SK-N-SH treated with all-trans-retinoic acid at 6 μM for 48 hours (cell line): ENCODE results near the gene SREBF1.

Experiments used
- ATAC-seq: fragments of 200-7000 bp; cut with Tn5 transposase; 3 replicates; pipeline ENCODE4 v1.9.1; 2020; ENCODE audit warnings: mild to moderate bottlenecking, moderate library complexity
- ARNTL ChIP-seq: fragments of 450-650 bp; formaldehyde crosslinking; IDR thresholded peaks from 2 replicates; pipeline ENCODE4 v1.5.0; 2020; ENCODE audit warnings: low read depth, mild to moderate bottlenecking, moderate library complexity, borderline replicate concordance
- BACH2 ChIP-seq: fragments of 250-450 bp; sonication (Bioruptor Pico); IDR thresholded peaks from 2 replicates; pipeline ENCODE4 v1.9.0; 2021; ENCODE audit warnings: mild to moderate bottlenecking, borderline replicate concordance
- CSDC2 ChIP-seq: fragments of 250-450 bp; sonication (Bioruptor Pico); IDR thresholded peaks from 2 replicates; pipeline ENCODE4 v1.5.0; 2020; ENCODE audit warnings: mild to moderate bottlenecking, moderate library complexity
- ESRRG ChIP-seq: fragments of 250-450 bp; sonication (Bioruptor Pico); IDR thresholded peaks from 2 replicates; pipeline ENCODE4 v1.6.1; 2021; ENCODE audit warnings: mild to moderate bottlenecking
- GLIS3 ChIP-seq: fragments of 250-450 bp; sonication (Bioruptor Pico); IDR thresholded peaks from 2 replicates; pipeline ENCODE4 v1.5.0; 2020; ENCODE audit warnings: mild to moderate bottlenecking, moderate library complexity
- ISL1 ChIP-seq: fragments of 250-450 bp; sonication (Bioruptor Pico); IDR thresholded peaks from 2 replicates; pipeline ENCODE4 v2.1.2; 2022; ENCODE audit warnings: mild to moderate bottlenecking, moderate library complexity
- OSR1 ChIP-seq: fragments of 250-450 bp; sonication (Bioruptor Pico); IDR thresholded peaks from 2 replicates; pipeline ENCODE4 v1.8.0; 2022; ENCODE audit warnings: moderate library complexity, mild to moderate bottlenecking, inconsistent platforms
- PATZ1 ChIP-seq: fragments of 250-450 bp; sonication (Bioruptor Pico); IDR thresholded peaks from 2 replicates; pipeline ENCODE4 v1.8.0; 2020; ENCODE audit warnings: mild to moderate bottlenecking, moderate library complexity, borderline replicate concordance
- PPARA ChIP-seq: fragments of 250-450 bp; sonication (Bioruptor Pico); IDR thresholded peaks from 2 replicates; pipeline ENCODE4 v1.5.0; 2020; ENCODE audit warnings: mild to moderate bottlenecking, borderline replicate concordance
- RARB ChIP-seq: fragments of 250-450 bp; sonication (Bioruptor Pico); IDR thresholded peaks from 2 replicates; pipeline ENCODE4 v1.8.0; 2021; ENCODE audit warnings: mild to moderate bottlenecking, moderate library complexity
- SNAI2 ChIP-seq: fragments of 250-450 bp; sonication (Bioruptor Pico); IDR thresholded peaks from 2 replicates; pipeline ENCODE4 v1.5.0; 2020; ENCODE audit warnings: mild to moderate bottlenecking, moderate library complexity
- TCF4 ChIP-seq: fragments of 250-450 bp; sonication (Bioruptor Pico); IDR thresholded peaks from 2 replicates; pipeline ENCODE4 v1.8.0; 2021; ENCODE audit warnings: mild to moderate bottlenecking, moderate library complexity, borderline replicate concordance
- TOX ChIP-seq: fragments of 250-450 bp; sonication (Bioruptor Pico); IDR thresholded peaks from 2 replicates; pipeline ENCODE4 v1.8.0; 2021; ENCODE audit warnings: mild to moderate bottlenecking, moderate library complexity, borderline replicate concordance
- TSHZ2 ChIP-seq: fragments of 250-450 bp; sonication (Bioruptor Pico); IDR thresholded peaks from 2 replicates; pipeline ENCODE4 v1.5.0; 2020; ENCODE audit warnings: mild to moderate bottlenecking, moderate library complexity
- ZC3H10 ChIP-seq: fragments of 250-450 bp; sonication (Bioruptor Pico); IDR thresholded peaks from 2 replicates; pipeline ENCODE4 v1.5.1; 2021; ENCODE audit warnings: mild to moderate bottlenecking, moderate library complexity
- ZFP3 ChIP-seq: fragments of 250-450 bp; sonication (Bioruptor Pico); IDR thresholded peaks from 2 replicates; pipeline ENCODE4 v1.5.0; 2020; ENCODE audit warnings: mild to moderate bottlenecking, moderate library complexity
- ZFP30 ChIP-seq: fragments of 450-650 bp; formaldehyde crosslinking; IDR thresholded peaks from 2 replicates; pipeline ENCODE4 v1.5.0; 2022; ENCODE audit warnings: mild to moderate bottlenecking, moderate library complexity
- ZNF70 ChIP-seq: fragments of 450-650 bp; formaldehyde crosslinking; IDR thresholded peaks from 2 replicates; pipeline ENCODE4 v1.5.0; 2020; ENCODE audit warnings: mild to moderate bottlenecking, moderate library complexity
- TF ChIP-seq, protein P1 (sequence below): fragments of 250-450 bp; sonication (Bioruptor Pico); IDR thresholded peaks from 2 replicates; pipeline ENCODE4 v1.8.0; 2021; ENCODE audit warnings: low read depth, mild to moderate bottlenecking, moderate library complexity, borderline replicate concordance

The SREBF1 gene

GRCh38 chr17:17837966-17838962 lies 1.5 kb upstream of the SREBF1 start:
- TF ChIP-seq TCF4 (CRISPR knock-in tag) = no peak
- no peak for TF ChIP-seq OSR1
- no peak for TF ChIP-seq ZFP3
- no peak for ATAC-seq

- TF ChIP-seq SNAI2 = no peak
- no peak for TF ChIP-seq BACH2 (CRISPR knock-in tag)
- 0 out of 2 replicates have a peak, but pooled peaks have one; percentile 16 for TF ChIP-seq TSHZ2 (CRISPR knock-in tag)
- TF ChIP-seq, protein P1, sequence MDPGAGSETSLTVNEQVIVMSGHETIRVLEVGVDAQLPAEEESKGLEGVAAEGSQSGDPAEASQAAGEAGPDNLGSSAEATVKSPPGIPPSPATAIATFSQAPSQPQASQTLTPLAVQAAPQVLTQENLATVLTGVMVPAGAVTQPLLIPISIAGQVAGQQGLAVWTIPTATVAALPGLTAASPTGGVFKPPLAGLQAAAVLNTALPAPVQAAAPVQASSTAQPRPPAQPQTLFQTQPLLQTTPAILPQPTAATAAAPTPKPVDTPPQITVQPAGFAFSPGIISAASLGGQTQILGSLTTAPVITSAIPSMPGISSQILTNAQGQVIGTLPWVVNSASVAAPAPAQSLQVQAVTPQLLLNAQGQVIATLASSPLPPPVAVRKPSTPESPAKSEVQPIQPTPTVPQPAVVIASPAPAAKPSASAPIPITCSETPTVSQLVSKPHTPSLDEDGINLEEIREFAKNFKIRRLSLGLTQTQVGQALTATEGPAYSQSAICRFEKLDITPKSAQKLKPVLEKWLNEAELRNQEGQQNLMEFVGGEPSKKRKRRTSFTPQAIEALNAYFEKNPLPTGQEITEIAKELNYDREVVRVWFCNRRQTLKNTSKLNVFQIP (CRISPR knock-in tag) = no peak
- ATAC-seq = no peak
Measured at GRCh38 chr17:17837380-17837821, 615 bp upstream of the SREBF1 start.

- peak; percentile 60 for ATAC-seq
- TF ChIP-seq RARB (CRISPR knock-in tag) = no peak
- 0 out of 2 replicates have a peak, but pooled peaks have one; percentile 16 for TF ChIP-seq GLIS3 (CRISPR knock-in tag)
- TF ChIP-seq ZNF70 (CRISPR knock-in tag) = no peak
- no peak for TF ChIP-seq ZFP3
- TF ChIP-seq, protein P1 (CRISPR knock-in tag) = no peak
- TF ChIP-seq TSHZ2 (CRISPR knock-in tag) = no peak
- TF ChIP-seq TCF4 (CRISPR knock-in tag) = no peak
- TF ChIP-seq CSDC2 (CRISPR knock-in tag) = no peak
- TF ChIP-seq PATZ1 (CRISPR knock-in tag) = 0 out of 2 replicates have a peak, but pooled peaks have one; percentile 29
- TF ChIP-seq ARNTL = no peak
- TF ChIP-seq ZC3H10 (CRISPR knock-in tag) = no peak
- no peak for TF ChIP-seq TOX (CRISPR knock-in tag)
- no peak for TF ChIP-seq PPARA (CRISPR knock-in tag)
- no peak for TF ChIP-seq ISL1 (CRISPR knock-in tag)
- no peak for TF ChIP-seq SNAI2
- no peak for TF ChIP-seq ESRRG (CRISPR knock-in tag)
- TF ChIP-seq ZFP30 (CRISPR knock-in tag) = no peak
- no peak for TF ChIP-seq OSR1
Measured at GRCh38 chr17:17836250-17836817, 452 bp downstream of the SREBF1 start.
